Cortex of kidney (tissue), 1 donor: ENCODE measurements around the gene NHSL2.
"Not testable (repeated sequence)": the region's sequence is repeated elsewhere in the genome, so short reads cannot be mapped to it uniquely, and the experiment has no call there.

Experiments used
- DNase-seq: peaks from one replicate; lab custom pipeline; 2025; lab: John Stamatoyannopoulos, UW

The NHSL2 gene

GRCh38 chrX:72131317-72132294 lies 221.0 kb downstream of the NHSL2 start, which contains the start of gene RTL5:
TSS of gene RTL5 (minus strand) at chrX:72131915.
- DNase-seq = peak; percentile 3

GRCh38 chrX:72132456-72132855 lies 221.8 kb downstream of the NHSL2 start:
- DNase-seq = no peak

- DNase-seq = no peak
These were observed 223.4 kb downstream of the NHSL2 start for GRCh38 chrX:72133851-72134546.

- DNase-seq = no peak
These were observed 227.3 kb downstream of the NHSL2 start for GRCh38 chrX:72137846-72138495.

- DNase-seq = no peak
These were observed 228.9 kb downstream of the NHSL2 start for GRCh38 chrX:72139538-72139937.

GRCh38 chrX:72141372-72142004 lies 230.8 kb downstream of the NHSL2 start:
- DNase-seq = no peak

- no peak for DNase-seq
These were observed 231.6 kb downstream of the NHSL2 start for GRCh38 chrX:72142094-72142793.

GRCh38 chrX:72142794-72143608 lies 232.4 kb downstream of the NHSL2 start:
- no peak for DNase-seq

GRCh38 chrX:72143609-72143907 lies 232.9 kb downstream of the NHSL2 start:
- DNase-seq = no peak

- no peak for DNase-seq
These were observed 234.5 kb downstream of the NHSL2 start for GRCh38 chrX:72145181-72145580.

- DNase-seq = no peak
These were observed 235.9 kb downstream of the NHSL2 start for GRCh38 chrX:72146527-72146926.

GRCh38 chrX:72158773-72159172 lies 248.1 kb downstream of the NHSL2 start:
- no peak for DNase-seq

GRCh38 chrX:72159769-72160168 lies 249.1 kb downstream of the NHSL2 start:
- no peak for DNase-seq

- DNase-seq = no peak
These were observed 254.9 kb downstream of the NHSL2 start for GRCh38 chrX:72165551-72165950.

GRCh38 chrX:72169008-72169728 lies 258.5 kb downstream of the NHSL2 start:
- no peak for DNase-seq

GRCh38 chrX:72176289-72176688 lies 265.6 kb downstream of the NHSL2 start:
- not testable (repeated sequence) for DNase-seq

GRCh38 chrX:72176981-72177380 lies 266.3 kb downstream of the NHSL2 start:
- no peak for DNase-seq

GRCh38 chrX:72180539-72180938 lies 269.9 kb downstream of the NHSL2 start:
- DNase-seq = no peak

GRCh38 chrX:72181178-72182125 lies 270.8 kb downstream of the NHSL2 start, which contains the start of gene PIN4:
TSS of gene PIN4 (plus strand) at chrX:72181757. CDS start at chrX:72181786, 29 bp downstream.
- DNase-seq = no peak
